Mesenteric fat pad (tissue), 1 donor: ENCODE results near the gene SCYL2. TPM values are rescaled to one million over a fixed set of nuclear protein-coding genes. Genes with fewer than 3 reads are reported as not detected.
"Not testable (repeated sequence)": the region's sequence is repeated elsewhere in the genome, so short reads cannot be mapped to it uniquely, and the experiment has no call there.

Source experiments
- DNase-seq: peaks from one replicate; pipeline ENCODE4 v3.0.0-alpha.2; 2020; ENCODE audit warnings: low spot score
- long read RNA-seq: library from polyadenylated mRNA; unstranded; transcript quantifications from one replicate; pipeline ENCODE4 v2.0.0, GENCODE V29; 2020
- total RNA-seq: library from RNA; stranded (reverse); fragmentation: NEBNext Ultra II Directional; extraction: Animal tissue kit (Norgen Biotek cat#: 25700); gene quantifications from one replicate; pipeline ENCODE4 v1.2.1, GENCODE V29; 2021
- donor health status: DM: yes; HTN: yes; CAD: no.

Gene SCYL2
- 40.0 TPM for total RNA-seq
- long read RNA-seq, partial matches to known transcripts: 12 of 17 reads
- long read RNA-seq, other reads (novel, unspliced or antisense): 4 of 17 reads

- peak; percentile 98 for DNase-seq
Observed at GRCh38 chr12:100266835-100267602, at the start of gene SCYL2, which contains the start of gene DEPDC4. Gene SCYL2 (plus strand): TSS chr12:100267177. CDS start chr12:100282971, 15,794 bp downstream. Gene DEPDC4 (minus strand): TSS chr12:100267079. CDS start chr12:100267076, 3 bp downstream.

- no peak for DNase-seq
Observed at GRCh38 chr12:100219328-100220109, 47.5 kb upstream of the SCYL2 start.

GRCh38 chr12:100221523-100221922 lies 45.5 kb upstream of the SCYL2 start:
- no peak for DNase-seq

- DNase-seq: not testable (repeated sequence)
Observed at GRCh38 chr12:100222173-100222572, 44.8 kb upstream of the SCYL2 start.

GRCh38 chr12:100225491-100225890 lies 41.5 kb upstream of the SCYL2 start:
- no peak for DNase-seq

- no peak for DNase-seq
Observed at GRCh38 chr12:100229036-100229635, 37.8 kb upstream of the SCYL2 start.

GRCh38 chr12:100229876-100230275 lies 37.1 kb upstream of the SCYL2 start:
- no peak for DNase-seq

- DNase-seq: not testable (repeated sequence)
Observed at GRCh38 chr12:100231873-100232272, 35.1 kb upstream of the SCYL2 start.

GRCh38 chr12:100234166-100234565 lies 32.8 kb upstream of the SCYL2 start:
- DNase-seq: no peak

GRCh38 chr12:100234591-100235304 lies 32.2 kb upstream of the SCYL2 start:
- no peak for DNase-seq

GRCh38 chr12:100238801-100239200 lies 28.2 kb upstream of the SCYL2 start:
- DNase-seq: no peak

GRCh38 chr12:100239589-100239988 lies 27.4 kb upstream of the SCYL2 start:
- DNase-seq: no peak

- DNase-seq: no peak
Observed at GRCh38 chr12:100243137-100243536, 23.8 kb upstream of the SCYL2 start.

- DNase-seq: no peak
Observed at GRCh38 chr12:100247765-100248164, 19.2 kb upstream of the SCYL2 start.

- no peak for DNase-seq
Observed at GRCh38 chr12:100248886-100249285, 18.1 kb upstream of the SCYL2 start.

- DNase-seq: no peak
Observed at GRCh38 chr12:100249941-100250340, 17.0 kb upstream of the SCYL2 start.

- DNase-seq: no peak
Observed at GRCh38 chr12:100251917-100252316, 15.1 kb upstream of the SCYL2 start.

- DNase-seq: no peak
Observed at GRCh38 chr12:100253437-100253836, 13.5 kb upstream of the SCYL2 start.

- DNase-seq: no peak
Observed at GRCh38 chr12:100254876-100255275, 12.1 kb upstream of the SCYL2 start.

- no peak for DNase-seq
Observed at GRCh38 chr12:100258127-100258526, 8.8 kb upstream of the SCYL2 start.

- DNase-seq: no peak
Observed at GRCh38 chr12:100263131-100263530, 3.8 kb upstream of the SCYL2 start.
